H1 (cell line): ENCODE data around the gene LRRC25. TPM values are rescaled to one million over a fixed set of nuclear protein-coding genes. Genes with fewer than 3 reads are reported as not detected.

Source experiments
- CTCF ChIA-PET: fragments of 300-600 bp; sonication (Branson Sonifier 250); formaldehyde crosslinking; loops from one replicate; lab custom pipeline; 2021; ENCODE audit not compliant: partially characterized antibody; lab: Charles Lee
- POLR2A ChIA-PET: fragments of 300-600 bp; sonication (Branson Sonifier 250); formaldehyde crosslinking; loops from one replicate; lab custom pipeline; 2021; ENCODE audit warnings: inconsistent platforms; ENCODE audit not compliant: partially characterized antibody; lab: Charles Lee
- DNase-seq, 2 experiments: peaks; one replicate each; pipeline versions ENCODE4 v3.0.0 to v3.0.0-alpha.2; 2010 to 2022; ENCODE audit warnings: low spot score in 2 of 2, low read depth in 1 of 2, mixed read lengths in 1 of 2
- FAIRE-seq: peaks from 2 replicates; lab custom pipeline; 2011; peaks lifted over from hg19 to GRCh38; lab: Jason Lieb, UNC
- H2AFZ ChIP-seq: 2 replicates; pipeline ENCODE4 v1.8.1; 2012; ENCODE audit warnings: low read length, inconsistent platforms
- H2AK5ac ChIP-seq: 2 replicates; pipeline ENCODE4 v1.6.1; 2013; ENCODE audit warnings: low read depth, low read length
- H2BK120ac ChIP-seq: replicated peaks from 2 replicates; pipeline ENCODE3; 2013; ENCODE audit warnings: low read depth, low read length, inconsistent platforms
- H2BK12ac ChIP-seq: 2 replicates; pipeline ENCODE4 v1.6.1; 2013; ENCODE audit warnings: low read depth, low read length
- H2BK15ac ChIP-seq: 2 replicates; pipeline ENCODE4 v1.6.1; 2013; ENCODE audit warnings: low read length
- H2BK20ac ChIP-seq: 2 replicates; pipeline ENCODE4 v1.6.1; 2013; ENCODE audit warnings: low read length
- H2BK5ac ChIP-seq: 2 replicates; pipeline ENCODE4 v1.6.1; 2013; ENCODE audit warnings: low read depth, low read length
- H3K14ac ChIP-seq: 2 replicates; pipeline ENCODE4 v1.6.1; 2013; ENCODE audit warnings: inconsistent platforms; ENCODE audit not compliant: insufficient read length
- H3K18ac ChIP-seq: 2 replicates; pipeline ENCODE4 v1.6.1; 2013; ENCODE audit warnings: low read length; ENCODE audit errors: extremely low read depth
- H3K23ac ChIP-seq: 2 replicates; pipeline ENCODE4 v1.6.1; 2013; ENCODE audit warnings: inconsistent platforms; ENCODE audit not compliant: insufficient read length
- H3K23me2 ChIP-seq: 2 replicates; pipeline ENCODE4 v1.6.1; 2013; ENCODE audit warnings: low read depth, low read length
- H3K27ac ChIP-seq: 2 replicates; pipeline ENCODE4 v1.6.1; 2011; ENCODE audit warnings: low read depth, low read length, inconsistent platforms
- H3K27me3 ChIP-seq, 4 experiments: replicated peaks in 1 of 4; 1 replicate in 1 of 4; 2 replicates in 3 of 4; pipeline versions ENCODE4 v1.6.1 to v1.8.1; 2011 to 2013; ENCODE audit warnings: low read length in 3 of 4, mild to moderate bottlenecking in 3 of 4, inconsistent platforms in 2 of 4, mixed read lengths in 2 of 4, moderate library complexity in 1 of 4; ENCODE audit not compliant: control insufficient read depth in 3 of 4, insufficient read depth in 3 of 4; ENCODE audit errors: extremely low read depth in 1 of 4
- H3K36me3 ChIP-seq, 4 experiments: 2 replicates each; pipeline versions ENCODE4 v1.6.1 to v1.8.1; 2011 to 2013; ENCODE audit warnings: mild to moderate bottlenecking in 4 of 4, low read length in 3 of 4, moderate library complexity in 2 of 4, control low read depth in 1 of 4, inconsistent platforms in 1 of 4; ENCODE audit not compliant: insufficient read depth in 4 of 4, control insufficient read depth in 2 of 4
- H3K4ac ChIP-seq: replicated peaks from 2 replicates; pipeline ENCODE3; 2013; ENCODE audit warnings: low read length, low read depth, mixed read lengths, inconsistent platforms; ENCODE audit not compliant: insufficient read length
- H3K4me1 ChIP-seq, 4 experiments: replicated peaks in 1 of 4; 1 replicate in 1 of 4; 2 replicates in 3 of 4; pipeline versions ENCODE4 v1.6.1 to v1.8.1; 2011 to 2013; ENCODE audit warnings: low read length in 3 of 4, inconsistent platforms in 2 of 4, mixed read lengths in 1 of 4; ENCODE audit not compliant: insufficient read depth in 4 of 4, control insufficient read depth in 3 of 4
- H3K4me2 ChIP-seq, 2 experiments: 2 replicates each; pipeline versions ENCODE4 v1.6.1 to v1.8.1; 2011 to 2013; ENCODE audit warnings: low read depth in 2 of 2, low read length in 2 of 2, control low read depth in 1 of 2, inconsistent platforms in 1 of 2, mild to moderate bottlenecking in 1 of 2; ENCODE audit not compliant: insufficient read depth in 1 of 2
- H3K4me3 ChIP-seq, 4 experiments: fragments of 200-600, 300-600 bp in 1 of 4; sonication (generic), shearing (Covaris generic), sonication (Bioruptor Twin) in 1 of 4; 2 replicates each; pipeline versions ENCODE4 v1.5.1 to v1.8.1; 2011 to 2016; ENCODE audit warnings: low read length in 4 of 4, low read depth in 3 of 4, control low read depth in 2 of 4, inconsistent platforms in 2 of 4, mild to moderate bottlenecking in 2 of 4, mixed read lengths in 1 of 4, moderate library complexity in 1 of 4; ENCODE audit not compliant: insufficient read depth in 2 of 4; ENCODE audit errors: extremely low read depth in 1 of 4
- H3K56ac ChIP-seq: replicated peaks from 2 replicates; pipeline ENCODE3; 2013; ENCODE audit warnings: low read depth, mild to moderate bottlenecking, mixed read lengths, low read length, inconsistent platforms; ENCODE audit not compliant: insufficient read length
- H3K79me1 ChIP-seq: 2 replicates; pipeline ENCODE4 v1.6.1; 2013; ENCODE audit warnings: low read depth, low read length, control low read depth
- H3K79me2 ChIP-seq, 2 experiments: 2 replicates each; pipeline versions ENCODE4 v1.6.1 to v1.8.1; 2012 to 2013; ENCODE audit warnings: low read length in 2 of 2, mild to moderate bottlenecking in 2 of 2, inconsistent platforms in 1 of 2; ENCODE audit not compliant: insufficient read depth in 2 of 2, control insufficient read depth in 1 of 2
- H3K9ac ChIP-seq, 4 experiments: replicated peaks in 1 of 4; 1 replicate in 1 of 4; 2 replicates in 3 of 4; pipeline versions ENCODE4 v1.6.1 to v1.8.1; 2011 to 2013; ENCODE audit warnings: low read depth in 3 of 4, low read length in 3 of 4, control low read depth in 2 of 4, mild to moderate bottlenecking in 2 of 4, moderate library complexity in 2 of 4, inconsistent platforms in 1 of 4; ENCODE audit errors: extremely low read depth in 1 of 4
- H3K9me3 ChIP-seq, 2 experiments: 2 replicates each; pipeline versions ENCODE4 v1.6.1 to v1.8.1; 2012 to 2013; ENCODE audit warnings: mild to moderate bottlenecking in 2 of 2, moderate library complexity in 2 of 2, control low read depth in 1 of 2, inconsistent platforms in 1 of 2, low read depth in 1 of 2, low read length in 1 of 2, mixed read lengths in 1 of 2; ENCODE audit not compliant: insufficient read depth in 2 of 2
- H4K20me1 ChIP-seq, 2 experiments: replicated peaks in 1 of 2; 2 replicates each; pipeline versions ENCODE3 to v1.8.1; 2011 to 2013; ENCODE audit warnings: inconsistent platforms in 2 of 2, low read length in 2 of 2, mild to moderate bottlenecking in 1 of 2; ENCODE audit not compliant: insufficient read depth in 2 of 2, control insufficient read depth in 1 of 2
- H4K5ac ChIP-seq: 2 replicates; pipeline ENCODE4 v1.6.1; 2013; ENCODE audit warnings: low read length, low read depth, mixed read lengths, inconsistent platforms; ENCODE audit not compliant: insufficient read length
- H4K8ac ChIP-seq: 2 replicates; pipeline ENCODE4 v1.8.0; 2013; ENCODE audit warnings: mild to moderate bottlenecking, moderate library complexity, low read length, inconsistent platforms; ENCODE audit not compliant: insufficient read depth; ENCODE audit errors: extremely low read depth
- H4K91ac ChIP-seq: replicated peaks from 2 replicates; pipeline ENCODE3; 2013; ENCODE audit warnings: low read length, mixed read lengths, inconsistent platforms; ENCODE audit not compliant: insufficient read length
- BRCA1 ChIP-seq: IDR thresholded peaks from 2 replicates; pipeline ENCODE4 v1.6.1; 2012; ENCODE audit warnings: low read depth, low read length, improper control_type of control experiment
- FOSL1 ChIP-seq: IDR thresholded peaks from 2 replicates; pipeline ENCODE4 v1.6.1; 2011; ENCODE audit warnings: mild to moderate bottlenecking, low read depth, low read length, moderate library complexity; ENCODE audit not compliant: insufficient read depth
- KDM1A ChIP-seq: fragments of 200-600, 300-600 bp; sonication (generic); IDR thresholded peaks from 2 replicates; pipeline ENCODE4 v1.7.1; 2016; ENCODE audit warnings: mild to moderate bottlenecking, low read length, borderline replicate concordance
- MAX ChIP-seq: IDR thresholded peaks from 2 replicates; pipeline ENCODE4 v1.6.1; 2012; ENCODE audit warnings: inconsistent platforms
- POLR2A ChIP-seq, 2 experiments: IDR thresholded peaks; 1 replicate in 1 of 2; 2 replicates in 1 of 2; pipeline ENCODE4 v1.6.1; 2011; ENCODE audit warnings: low read depth in 2 of 2, low read length in 2 of 2, mild to moderate bottlenecking in 2 of 2; ENCODE audit errors: control extremely low read depth in 1 of 2
- POLR2AphosphoS5 ChIP-seq: IDR thresholded peaks from 2 replicates; pipeline ENCODE4 v1.6.1; 2011; ENCODE audit warnings: low read depth, low read length
- TAF7 ChIP-seq: optimal IDR thresholded peaks from 2 replicates; pipeline ENCODE3; 2011; ENCODE audit warnings: low read depth, mild to moderate bottlenecking, inconsistent platforms, low read length, moderate library complexity, borderline replicate concordance
- WGBS, 2 experiments: shearing (Covaris generic) in 1 of 2; methylation state at CpG; one replicate each; pipeline versions ENCODE4 v1.1.6 to v1.1.7; 2013 to 2015; ENCODE audit warnings: low lambda C conversion rate in 2 of 2, mixed read lengths in 2 of 2, inconsistent platforms in 1 of 2, low coverage in 1 of 2, missing lambda C conversion rate in 1 of 2; ENCODE audit not compliant: insufficient replicate concordance in 2 of 2, insufficient coverage in 1 of 2, insufficient read length in 1 of 2; ENCODE audit errors: extremely low coverage in 1 of 2, missing lambda C conversion rate in 1 of 2; 5-methylcytosine and 5-hydroxymethylcytosine counted together
- polyA plus RNA-seq, 7 experiments: library from polyadenylated mRNA; depleted of rRNA in 3 of 7; stranded (reverse) in 5 of 7; unstranded in 2 of 7; fragments of >200 nt in 5 of 7; fragments of 200-250 nt in 2 of 7; gene quantifications; 1 replicate in 5 of 7; 2 replicates in 1 of 7; 4 replicates in 1 of 7; pipeline versions ENCODE4 v1.2.1 to v1.2.3, GENCODE V29; 2011 to 2013; ENCODE audit warnings: missing spikeins in 2 of 7, mixed read lengths in 2 of 7
- total RNA-seq: library from RNA; stranded (reverse); fragmentation: NEBNext Ultra II Directional; extraction: Animal tissue kit (Norgen Biotek cat#: 25700); gene quantifications from 2 replicates; pipeline ENCODE4 v1.2.1, GENCODE V29; 2021
- TF ChIP-seq, protein P1 (sequence below): IDR thresholded peaks from 2 replicates; pipeline ENCODE4 v1.6.1; 2012; ENCODE audit warnings: inconsistent platforms

LRRC25 gene
- total and polyA plus RNA-seq, 2 of the 8 experiments (the other 6 are each of a cell fraction or from before 2014, with no cell fraction given) = 0.20 to 0.41 TPM

- peak overlapping the region; percentile 95 for H3K18ac ChIP-seq
- TF ChIP-seq BRCA1 (no peak), FOSL1 (no peak), KDM1A (no peak), TAF7 (no peak), MAX (no peak), POLR2AphosphoS5 (no peak), POLR2A (IDR thresholded peaks at IDR 0.05; ENCODE audit: control extremely low read depth in 1 of 2, low read depth in 2 of 2, low read length in 2 of 2) (no peak)
- TF ChIP-seq, protein P1, sequence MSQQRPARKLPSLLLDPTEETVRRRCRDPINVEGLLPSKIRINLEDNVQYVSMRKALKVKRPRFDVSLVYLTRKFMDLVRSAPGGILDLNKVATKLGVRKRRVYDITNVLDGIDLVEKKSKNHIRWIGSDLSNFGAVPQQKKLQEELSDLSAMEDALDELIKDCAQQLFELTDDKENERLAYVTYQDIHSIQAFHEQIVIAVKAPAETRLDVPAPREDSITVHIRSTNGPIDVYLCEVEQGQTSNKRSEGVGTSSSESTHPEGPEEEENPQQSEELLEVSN = no peak
- peak overlapping the region; percentile 86; the same call in 1 of the 2 replicates for H2AK5ac ChIP-seq
- no peak overlapping the region; the same call in 1 of the 2 replicates for H2AFZ ChIP-seq
- H4K5ac ChIP-seq = no peak overlapping the region
- H4K8ac ChIP-seq = no peak overlapping the region
- peak overlapping the region in 2 of 4 experiments; percentile 45 to 59; a peak in 3 of 7 replicates for H3K9ac ChIP-seq
- FAIRE-seq (no peak), DNase-seq (no peak)
- peak overlapping the region; percentile 51 to 87 for H3K4me2 ChIP-seq
- H3K23me2 ChIP-seq = peaks cover 12% of the 10 kb centered on the region; the same call in 1 of the 2 replicates
- H3K27ac ChIP-seq = no peak overlapping the region
- H2BK5ac ChIP-seq = peak overlapping the region; percentile 93; the same call in 1 of the 2 replicates
- peak overlapping the region; percentile 63; the same call in 1 of the 2 replicates for H2BK12ac ChIP-seq
- no peak overlapping the region for H3K14ac ChIP-seq
- no peaks in the 10 kb centered on the region; the same call in 1 of the 2 replicates for H3K79me1 ChIP-seq
- WGBS, 2 experiments = 78% methylated on average over 9 of the region's 13 CpGs; no CpG with 5 or more reads in 1 of the 2 experiments
- H3K23ac ChIP-seq = no peak overlapping the region
- H3K4me3 ChIP-seq = peak overlapping the region; percentile 16 to 68 (median 42)
- CTCF ChIA-PET = interaction anchor here (0.6 to 1.4 kb wide), 5 partner anchors 10 to 414 kb away, joined by 3 to 4 read pairs (median 3); partner anchors contain the start of gene SSBP4
- no peak overlapping the region for H3K4ac ChIP-seq
- H3K56ac ChIP-seq = peak overlapping the region; percentile 10
- POLR2A ChIA-PET = interaction anchor here (0.7 to 6.7 kb wide), 9 partner anchors 8 to 151 kb away, joined by 3 to 65 read pairs (median 7); partner anchors contain the start of genes JUND and SSBP4
- peak overlapping the region; percentile 86; the same call in 1 of the 2 replicates for H2BK20ac ChIP-seq
- no peak overlapping the region for H2BK120ac ChIP-seq
- H3K36me3 ChIP-seq = peaks cover 2 to 13% (median 7%) of the 10 kb centered on the region in 4 experiments; a peak in 4 of 8 replicates
- H3K4me1 ChIP-seq = peaks cover 0 to 48% (median 28%) of the 10 kb centered on the region in 4 experiments; a peak in 6 of 7 replicates
- no peaks in the 10 kb centered on the region for H3K79me2 ChIP-seq
- H2BK15ac ChIP-seq = peak overlapping the region; percentile 72
- peaks cover 0 to 16% of the 10 kb centered on the region in 2 experiments for H4K20me1 ChIP-seq
- H3K9me3 ChIP-seq = no peaks in the 10 kb centered on the region
- no peaks in the 10 kb centered on the region; a peak in 1 of 7 replicates for H3K27me3 ChIP-seq
- peak overlapping the region; percentile 97 for H4K91ac ChIP-seq
These were observed 35.0 kb upstream of the LRRC25 start for GRCh38 chr19:18432275-18433014.
